ENCODE results near the gene PODXL2.

Gene PODXL2

DNA sequence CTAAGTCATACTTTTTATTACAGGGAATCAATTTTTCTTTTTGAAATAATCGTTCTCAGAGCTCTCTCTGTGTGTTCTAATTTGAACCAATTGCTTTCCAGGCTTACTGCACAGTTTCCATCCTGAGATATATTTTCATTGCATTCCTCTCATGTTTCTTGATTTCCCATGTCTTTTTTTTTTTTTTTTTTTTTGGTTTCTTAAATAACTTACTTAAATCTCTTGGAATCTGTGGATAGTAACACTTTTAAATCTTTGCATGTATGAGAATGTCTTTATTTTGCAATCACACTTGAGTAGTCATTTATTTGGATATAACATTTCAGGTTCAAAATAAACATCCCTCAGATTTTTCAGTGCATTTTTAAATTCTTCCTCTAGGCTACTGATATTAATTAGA, 29.2 kb downstream of the PODXL2 start:
- TF ChIP-seq CTCF (IDR thresholded peaks at IDR 0.05), result no peak

GRCh38 chr3:127660621-127661251, 31.8 kb downstream of the PODXL2 start:
- no peak for TF ChIP-seq CTCF (IDR thresholded peaks at IDR 0.05)

DNA sequence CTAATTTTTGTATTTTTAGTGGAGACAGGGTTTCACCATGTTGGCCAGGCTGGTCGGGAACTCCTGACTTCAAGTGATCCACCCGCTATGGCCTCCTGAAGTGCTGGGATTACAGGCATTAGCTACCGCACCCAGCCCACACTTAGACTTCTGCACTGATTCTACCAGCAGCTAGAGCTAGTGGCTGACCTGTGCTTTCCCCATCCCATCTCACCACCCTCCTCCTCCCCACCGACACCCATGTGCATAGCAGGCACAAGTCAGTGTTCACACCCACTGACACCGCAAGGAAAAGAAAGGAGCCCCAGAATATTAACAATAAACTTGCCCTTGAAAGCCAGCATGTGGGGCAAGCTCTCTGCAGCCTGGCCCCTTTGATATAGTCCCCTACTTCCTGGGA, 32.6 kb downstream of the PODXL2 start:
- TF ChIP-seq CTCF (IDR thresholded peaks at IDR 0.05), result no peak

GRCh38 chr3:127662001-127662469, 33.0 kb downstream of the PODXL2 start:
- TF ChIP-seq CTCF (IDR thresholded peaks at IDR 0.05), result no peak

- no peak for TF ChIP-seq CTCF (IDR thresholded peaks at IDR 0.05)
Observed at GRCh38 chr3:127663151-127663550, 34.2 kb downstream of the PODXL2 start.

GRCh38 chr3:127665165-127665564, 36.2 kb downstream of the PODXL2 start:
- no peak for TF ChIP-seq CTCF (IDR thresholded peaks at IDR 0.05)

DNA sequence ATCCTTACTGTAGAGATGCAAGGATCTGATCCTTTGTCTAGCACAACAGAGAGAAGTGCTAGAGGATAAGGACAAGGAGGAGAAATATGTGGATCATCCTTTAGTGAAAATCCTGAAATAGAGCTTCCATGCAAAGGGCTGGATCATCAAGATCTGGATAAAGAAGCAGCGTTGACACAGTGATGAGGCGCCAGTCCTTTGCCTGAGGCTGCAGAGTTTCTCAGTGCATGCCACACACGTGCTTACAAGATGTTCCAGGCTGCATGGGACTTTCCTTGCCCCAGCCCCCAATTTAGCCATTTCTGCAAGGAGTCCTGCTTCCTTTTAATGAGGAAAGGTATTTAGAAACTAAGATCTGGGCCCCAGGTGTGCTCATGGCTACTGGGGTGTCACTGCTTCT, 36.6 kb downstream of the PODXL2 start:
- no peak for TF ChIP-seq CTCF (IDR thresholded peaks at IDR 0.05)

DNA sequence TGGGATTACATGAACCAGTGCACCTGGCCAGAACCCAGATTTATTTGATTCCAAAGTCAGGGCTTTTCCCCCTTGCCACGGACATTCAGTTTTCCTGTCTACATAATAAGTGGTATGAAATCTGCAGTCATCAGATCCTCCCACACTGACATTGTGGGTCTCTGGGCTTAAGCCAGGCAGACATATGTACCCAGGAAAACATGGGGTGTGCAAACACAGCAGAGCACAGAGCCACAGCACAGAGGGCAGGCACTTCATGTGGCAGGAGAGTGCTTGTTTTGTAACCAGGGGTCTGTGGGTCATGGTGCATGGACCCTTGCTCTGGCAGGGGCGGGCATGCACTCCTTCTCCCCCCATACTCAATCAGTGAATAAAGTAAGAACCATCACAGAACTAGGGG, 37.7 kb downstream of the PODXL2 start:
- TF ChIP-seq CTCF (IDR thresholded peaks at IDR 0.05), result no peak

All from LNCAP (cell line).